Measurements from ENCODE around the gene TLE6. TPM values are rescaled to one million over a fixed set of nuclear protein-coding genes. Genes with fewer than 3 reads are reported as not detected.
"Not testable (repeated sequence)": the region's sequence is repeated elsewhere in the genome, so short reads cannot be mapped to it uniquely, and the experiment has no call there.

The TLE6 gene
- total RNA-seq, 1 donor from 2014 or later, result 0.82 TPM

- no peak for DNase-seq (ENCODE audit: low spot score in 2 of 2)
- FAIRE-seq, result no peak
Observed at GRCh38 chr19:3024870-3025548, 47.6 kb downstream of the TLE6 start.

GRCh38 chr19:3025549-3025886 lies 48.2 kb downstream of the TLE6 start:
- no peak for DNase-seq (ENCODE audit: low spot score in 2 of 2)
- no peak for FAIRE-seq

DNA sequence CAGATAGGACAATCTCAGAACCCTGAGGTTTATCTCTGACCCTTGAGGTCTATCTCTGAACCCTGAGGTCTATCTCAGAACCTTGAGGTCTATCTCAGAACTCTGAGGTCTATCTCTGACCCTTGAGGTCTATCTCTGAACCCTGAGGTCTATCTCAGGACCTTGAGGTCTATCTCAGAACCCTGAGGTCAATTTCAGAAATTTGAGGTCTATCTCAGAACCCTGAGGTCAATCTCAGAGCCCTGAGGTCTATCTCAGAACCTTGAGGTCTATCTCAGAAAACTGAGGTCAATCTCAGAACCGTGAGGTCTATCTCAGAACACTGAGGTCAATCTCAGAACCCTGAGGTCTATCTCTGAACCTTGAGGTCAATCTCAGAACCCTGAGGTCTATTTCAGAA lies 49.4 kb downstream of the TLE6 start:
- no peak for DNase-seq (ENCODE audit: low spot score in 2 of 2)
- no peak for FAIRE-seq

GRCh38 chr19:3027292-3027691 lies 49.9 kb downstream of the TLE6 start:
- FAIRE-seq (no peak), DNase-seq (ENCODE audit: low spot score in 2 of 2) (no peak)

DNA sequence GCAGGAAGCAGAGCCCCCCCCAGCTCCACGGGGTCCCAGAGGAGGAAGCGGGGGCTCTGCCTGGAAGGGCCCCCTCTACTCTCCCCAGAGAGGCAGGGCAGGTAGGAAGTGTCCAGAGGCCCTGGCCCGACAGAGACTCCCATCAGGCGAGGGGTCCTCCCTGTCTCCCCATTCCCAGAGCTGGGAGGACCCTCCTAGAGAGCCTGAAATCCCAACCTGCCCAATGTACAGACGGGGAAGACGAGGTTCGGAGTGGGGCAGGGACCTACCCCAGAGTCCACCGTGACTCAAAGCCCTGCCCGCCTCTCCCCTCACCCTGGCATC lies 50.6 kb downstream of the TLE6 start:
- DNase-seq (ENCODE audit: low spot score in 2 of 2) (no peak), FAIRE-seq (no peak)

DNA sequence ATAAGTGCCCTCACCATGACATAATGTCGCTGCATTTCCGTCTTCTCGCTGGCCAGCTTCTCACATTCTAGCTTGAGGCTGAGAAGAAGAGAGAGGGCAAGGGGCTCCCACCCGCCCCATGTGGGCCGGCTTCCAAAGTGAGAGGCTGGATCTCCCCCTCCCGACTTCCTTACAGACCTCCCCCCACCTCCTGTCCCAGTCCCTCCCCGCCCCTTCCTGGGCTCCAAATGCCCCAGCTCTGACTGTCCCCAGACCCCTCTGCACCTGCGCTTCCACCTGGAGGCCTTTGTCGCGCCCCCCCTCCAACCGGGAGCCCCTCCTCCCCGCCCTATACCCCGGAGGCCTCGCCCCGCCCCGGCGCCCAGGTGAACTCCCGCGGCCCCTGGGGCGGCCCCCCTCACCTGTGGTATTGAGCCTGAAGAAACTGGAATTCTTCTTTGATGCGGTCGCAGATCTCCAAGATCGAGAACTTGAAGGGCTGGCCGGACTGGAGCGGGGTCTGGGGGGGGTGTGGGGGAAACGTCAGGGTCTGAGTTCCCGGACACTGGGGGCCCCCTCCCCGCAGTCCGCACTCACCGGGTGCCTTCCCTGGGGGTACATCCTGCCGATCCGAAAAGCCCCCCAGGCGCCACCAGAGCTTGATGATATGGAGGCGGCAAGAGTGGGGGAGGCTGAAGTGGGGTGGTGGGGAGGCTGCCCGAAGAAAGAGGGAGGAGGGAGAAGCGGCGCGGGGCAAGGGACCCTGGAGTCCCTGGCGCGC lies 51.1 kb downstream of the TLE6 start:
- no peak for FAIRE-seq
- no peak for DNase-seq (ENCODE audit: low spot score in 2 of 2)

GRCh38 chr19:3029065-3029923 lies 51.9 kb downstream of the TLE6 start, which contains the start of gene TLE2:
Gene TLE2, minus strand, starts transcription at chr19:3029280. Its CDS starts 376 bp downstream, at chr19:3028904.
- DNase-seq (ENCODE audit: low spot score in 2 of 2), result peak; percentile 83
- no peak for FAIRE-seq

DNA sequence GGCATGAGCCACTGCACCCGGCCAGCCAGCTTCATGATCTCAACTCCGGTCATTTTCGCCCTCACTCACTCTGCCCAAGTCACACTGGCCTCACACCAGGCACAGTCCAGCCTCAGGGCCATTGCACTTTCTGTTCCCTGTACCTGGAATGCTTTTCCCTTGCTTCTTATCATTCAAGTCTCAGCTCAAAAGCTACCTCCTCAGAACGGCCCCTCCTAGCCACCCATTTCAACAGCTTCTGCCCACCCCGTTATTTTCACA lies 54.2 kb downstream of the TLE6 start:
- DNase-seq (ENCODE audit: low spot score in 2 of 2) (no peak), FAIRE-seq (no peak)

GRCh38 chr19:3033595-3034405 lies 56.4 kb downstream of the TLE6 start:
- DNase-seq (ENCODE audit: low spot score in 2 of 2) (no peak), FAIRE-seq (no peak)

DNA sequence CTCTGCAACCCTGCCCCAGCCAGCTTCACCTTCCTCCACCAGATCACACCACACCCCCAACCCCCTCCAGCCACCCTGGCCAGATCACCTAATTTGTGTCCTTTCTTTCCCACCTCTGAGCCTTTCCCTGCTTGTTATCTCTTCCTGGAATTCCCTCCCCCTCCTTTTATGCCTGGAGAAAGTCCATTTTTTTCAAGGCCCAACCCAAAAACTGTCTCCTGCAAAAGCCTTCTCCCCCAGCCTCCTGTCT lies 57.0 kb downstream of the TLE6 start:
- FAIRE-seq, result no peak
- no peak for DNase-seq (ENCODE audit: low spot score in 2 of 2)

DNA sequence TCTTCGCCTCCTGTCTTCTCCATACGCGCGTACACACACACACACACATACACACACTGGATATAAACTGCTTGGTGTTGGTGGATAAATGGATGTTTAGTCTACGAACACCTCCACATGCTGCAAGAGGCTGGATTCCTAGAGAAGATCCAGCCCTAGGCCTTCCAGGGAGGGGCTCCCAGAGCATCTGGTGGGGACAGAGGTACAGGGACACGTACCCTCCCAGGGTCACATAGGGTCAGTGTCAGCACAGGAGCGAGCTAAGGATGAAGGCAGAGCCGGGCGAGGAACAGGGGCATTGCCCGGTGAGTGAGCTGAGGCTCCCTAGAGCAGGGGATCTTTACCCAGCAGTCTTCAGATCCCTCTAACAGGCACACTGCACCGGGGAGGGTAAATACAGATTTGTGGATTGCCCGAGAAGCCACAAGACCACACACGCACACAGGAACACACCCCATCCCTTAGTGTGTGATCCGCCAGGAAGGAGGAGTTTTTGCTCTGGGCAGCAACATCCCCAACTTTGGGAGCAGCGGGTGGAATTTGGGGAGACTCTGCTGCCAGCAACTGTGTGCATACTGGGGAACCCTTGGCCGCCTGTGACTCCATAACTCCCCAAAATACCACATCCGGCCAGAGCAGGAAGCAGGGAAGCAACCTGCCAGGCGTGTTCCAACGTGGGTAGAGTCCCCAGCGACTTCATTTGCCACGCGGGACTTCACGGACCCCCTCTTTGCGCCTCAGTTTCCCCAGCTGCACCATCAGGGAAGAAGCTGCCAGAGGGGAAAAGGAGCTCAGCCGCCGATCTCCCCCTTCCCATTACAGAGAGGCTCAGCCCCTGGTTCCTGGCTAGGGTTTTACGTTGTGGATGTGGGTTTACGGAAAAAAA lies 57.5 kb downstream of the TLE6 start:
- DNase-seq (ENCODE audit: low spot score in 2 of 2) (no peak), FAIRE-seq (no peak)

- DNase-seq (ENCODE audit: low spot score in 2 of 2) (peak; percentile 97 to 99), FAIRE-seq (peak; percentile 98)
Observed at GRCh38 chr19:3035542-3036118, 58.3 kb downstream of the TLE6 start.

- DNase-seq (ENCODE audit: low spot score in 2 of 2) (peak; percentile 97), FAIRE-seq (no peak)
Observed at GRCh38 chr19:3036119-3036976, 59.0 kb downstream of the TLE6 start.

- not testable (repeated sequence) for FAIRE-seq; DNase-seq (ENCODE audit: low spot score in 2 of 2)
Observed at GRCh38 chr19:3036977-3037544, 59.7 kb downstream of the TLE6 start.

- DNase-seq (ENCODE audit: low spot score in 2 of 2), result no peak
- no peak for FAIRE-seq
Observed at GRCh38 chr19:3038214-3038613, 60.9 kb downstream of the TLE6 start.

DNA sequence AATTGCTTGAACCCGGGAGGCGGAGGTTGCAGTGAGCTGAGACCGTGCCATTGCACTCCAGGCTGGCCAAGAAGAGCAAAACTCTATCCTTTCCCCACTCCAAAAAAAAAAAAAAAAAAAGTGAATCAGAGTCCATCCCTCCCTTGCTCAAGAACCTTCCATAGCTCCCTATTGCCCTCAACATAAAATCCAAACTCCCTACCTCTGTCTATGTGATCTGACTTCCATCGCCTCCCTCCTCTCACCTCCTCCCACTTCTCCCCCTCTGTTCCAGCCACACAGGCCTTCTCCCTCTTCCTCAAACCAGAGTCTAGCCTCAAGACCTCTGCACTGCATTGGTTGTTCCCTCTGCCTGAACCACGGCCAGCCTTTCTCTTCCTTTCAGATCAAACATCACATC lies 61.8 kb downstream of the TLE6 start:
- DNase-seq (ENCODE audit: low spot score in 2 of 2) (no peak), FAIRE-seq (no peak)

- FAIRE-seq, result no peak
- DNase-seq (ENCODE audit: low spot score in 2 of 2), result no peak
Observed at GRCh38 chr19:3039641-3040077, 62.3 kb downstream of the TLE6 start.

GRCh38 chr19:3041327-3041726 lies 64.0 kb downstream of the TLE6 start:
- no peak for DNase-seq (ENCODE audit: low spot score in 2 of 2)
- no peak for FAIRE-seq

Data from frontal cortex (tissue), 4 donors.